GM18867 (cell line): Measurements from ENCODE around the gene BBS7.

Experiments
- ATAC-seq: cut with Tn5 transposase; IDR thresholded peaks from one replicate; pipeline ENCODE4 v1.9.1; 2021; ENCODE audit warnings: mild to moderate bottlenecking, moderate library complexity; ENCODE audit not compliant: unreplicated experiment

The BBS7 gene

DNA sequence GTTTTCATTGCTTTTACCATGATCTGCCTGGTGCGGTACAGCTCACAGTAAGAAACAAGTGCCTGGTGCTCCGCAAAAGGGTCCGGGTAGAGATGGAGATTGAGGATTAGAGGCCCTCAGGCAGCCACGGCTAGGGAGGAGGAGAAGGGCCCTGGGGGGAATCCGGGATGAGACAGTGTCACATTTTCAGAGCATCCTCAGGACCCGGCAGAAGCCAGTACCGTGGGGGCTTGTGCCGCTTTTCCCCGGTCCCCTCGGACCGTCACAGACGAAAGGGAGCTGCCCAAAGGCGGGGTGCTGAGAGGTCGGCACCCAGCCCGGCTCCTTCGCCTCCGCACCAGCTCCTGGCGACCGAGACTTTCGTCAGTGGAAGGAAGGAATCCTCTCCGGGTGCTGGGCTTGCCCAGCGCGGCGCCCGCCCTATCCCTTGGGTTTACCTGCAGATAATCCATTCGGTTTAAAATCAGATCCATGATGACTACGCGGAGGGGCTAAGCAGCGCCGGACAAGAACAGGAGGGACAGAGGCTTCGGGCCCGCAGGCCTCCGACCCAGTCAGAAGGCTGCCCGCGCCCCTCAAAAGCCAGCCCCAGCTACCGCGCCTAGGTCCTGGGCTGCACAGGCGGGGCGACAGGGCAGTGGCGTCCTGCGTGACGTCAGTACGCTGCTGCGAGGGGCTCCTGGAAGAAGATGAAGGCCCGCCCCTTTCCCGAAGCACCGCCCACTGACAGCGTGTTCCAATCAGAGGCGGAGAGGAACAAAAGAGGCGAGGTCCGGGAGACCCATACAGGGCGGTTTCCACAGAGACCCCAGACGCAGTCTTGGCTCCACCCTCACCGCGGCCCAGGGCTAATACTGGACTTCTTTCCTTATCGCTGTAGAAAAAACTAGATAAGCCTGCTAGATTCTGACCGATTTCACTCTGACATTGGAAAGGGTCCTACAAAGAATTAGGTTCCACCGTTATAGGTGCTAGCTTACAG lies at the start of gene BBS7:
BBS7 (minus strand) TSS at position 634 of the 982 bp plus-strand sequence; CDS start at position 473, 161 bp downstream.
- ATAC-seq, result peak; percentile 98

GRCh38 chr4:121913667-121914066 lies 43.4 kb upstream of the BBS7 start:
- ATAC-seq, result no peak

DNA sequence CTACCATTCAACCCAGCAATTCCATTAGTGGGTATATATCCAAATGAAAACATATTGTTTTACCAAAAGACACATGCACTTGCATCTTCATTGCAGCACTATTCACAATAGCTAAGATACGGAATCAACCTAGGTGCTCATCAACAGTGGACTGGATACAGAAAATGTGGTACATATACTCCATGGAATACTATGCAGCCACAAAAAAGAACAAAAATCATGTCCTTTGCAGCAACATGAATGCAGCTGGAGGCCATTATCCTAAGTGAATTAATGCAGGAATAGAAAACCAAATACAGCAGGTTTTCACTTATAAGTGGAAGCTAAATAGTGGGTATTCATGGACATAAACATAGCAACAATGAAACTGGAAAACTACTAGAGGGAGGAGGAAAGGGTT lies 38.1 kb upstream of the BBS7 start:
- ATAC-seq, result no peak

DNA sequence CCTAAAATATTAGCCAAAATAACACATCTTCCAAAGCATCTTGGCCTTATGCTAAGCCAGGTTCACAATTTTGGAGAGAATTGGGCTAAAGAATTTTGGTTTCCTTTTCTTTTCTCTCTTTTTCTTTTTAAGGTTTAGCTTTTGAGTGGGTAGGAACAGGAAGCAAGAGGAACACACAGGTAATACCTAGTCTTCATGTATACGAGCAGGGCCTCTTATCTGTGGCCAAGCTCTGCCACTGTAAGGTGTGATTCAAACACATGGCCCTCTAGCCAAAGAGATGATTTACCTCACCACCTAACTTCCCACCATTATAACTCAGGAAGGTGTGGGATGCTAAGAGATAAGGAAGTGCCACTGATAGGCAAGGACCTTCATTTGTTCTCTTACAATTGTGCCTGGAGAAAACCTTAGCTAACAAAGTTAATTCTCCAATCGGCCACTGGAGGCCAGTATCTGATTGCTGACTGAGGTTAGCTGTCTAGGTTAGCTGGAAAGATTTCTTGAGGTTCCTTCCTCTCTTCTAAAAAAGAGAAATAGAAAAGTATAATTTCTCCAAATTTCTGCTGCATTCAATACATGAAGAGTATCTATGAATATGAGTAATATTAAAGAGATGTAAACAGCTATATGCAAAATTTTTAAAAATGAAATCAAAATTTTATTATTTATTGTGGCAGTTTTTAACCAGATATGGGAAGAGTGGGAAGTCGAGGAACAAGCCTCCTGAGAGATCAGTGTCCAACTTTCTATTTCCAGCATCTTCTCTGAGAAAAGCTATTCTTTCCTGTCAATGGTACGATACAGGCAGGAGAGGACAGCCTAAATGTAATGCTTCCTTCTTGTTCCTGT lies 30.1 kb upstream of the BBS7 start:
- peak; percentile 92 for ATAC-seq

DNA sequence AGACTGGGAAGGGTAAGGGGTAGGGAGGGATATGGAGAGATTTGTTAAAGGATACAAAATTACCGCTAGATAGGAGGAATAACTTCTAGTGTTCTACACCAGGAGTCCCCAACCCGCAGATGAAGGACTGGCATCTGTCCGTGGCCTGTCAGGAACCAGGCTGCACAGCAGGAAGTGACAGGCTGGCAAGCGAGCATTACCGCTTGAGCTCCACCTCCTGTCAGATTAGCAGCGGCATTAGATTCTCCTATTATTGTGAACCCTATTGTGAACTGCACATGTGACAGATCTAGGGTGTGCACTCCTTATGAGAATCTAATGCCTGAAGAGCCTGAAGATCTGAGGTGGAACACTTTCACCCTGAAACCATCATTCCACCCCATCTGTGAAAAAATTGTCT lies 27.9 kb upstream of the BBS7 start:
- peak; percentile 53 for ATAC-seq

DNA sequence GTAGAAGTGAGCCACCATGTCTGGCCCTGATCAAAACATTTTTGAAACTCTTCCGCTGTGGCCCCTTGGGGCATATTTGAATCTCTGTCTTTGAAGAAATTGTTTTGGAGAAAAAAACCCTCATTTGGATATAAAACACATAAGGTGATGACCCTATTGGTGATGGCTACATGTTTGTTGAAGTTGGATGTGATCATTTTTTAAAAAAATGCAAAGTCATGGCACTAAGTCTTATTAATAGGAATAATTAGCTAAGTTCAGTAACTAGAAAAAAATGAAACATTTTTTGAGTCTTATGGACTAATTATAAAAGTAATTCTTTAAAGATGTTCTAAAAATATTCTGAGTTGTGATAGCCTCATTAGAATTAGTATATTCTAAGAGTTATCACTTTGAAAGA lies 17.9 kb upstream of the BBS7 start:
- ATAC-seq, result no peak

DNA sequence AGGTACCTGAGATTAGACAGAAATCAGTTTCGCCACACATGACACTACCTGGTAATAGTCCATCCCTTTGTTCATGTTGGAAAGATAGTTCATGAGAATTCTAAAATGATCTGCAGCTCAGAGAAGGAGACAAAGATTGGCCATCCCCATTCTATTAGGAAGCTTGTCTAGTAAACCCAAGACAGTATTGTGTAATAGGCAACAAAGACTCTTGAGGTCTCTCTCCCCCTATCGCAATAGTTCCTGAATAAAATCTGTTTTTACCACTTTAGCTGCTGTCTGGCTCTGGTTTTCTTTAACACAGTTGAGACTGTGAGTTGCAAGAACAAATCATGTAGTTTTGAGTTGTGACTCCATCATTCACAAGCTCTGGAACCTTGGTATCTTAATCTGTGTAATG lies 14.8 kb upstream of the BBS7 start:
- no peak for ATAC-seq

DNA sequence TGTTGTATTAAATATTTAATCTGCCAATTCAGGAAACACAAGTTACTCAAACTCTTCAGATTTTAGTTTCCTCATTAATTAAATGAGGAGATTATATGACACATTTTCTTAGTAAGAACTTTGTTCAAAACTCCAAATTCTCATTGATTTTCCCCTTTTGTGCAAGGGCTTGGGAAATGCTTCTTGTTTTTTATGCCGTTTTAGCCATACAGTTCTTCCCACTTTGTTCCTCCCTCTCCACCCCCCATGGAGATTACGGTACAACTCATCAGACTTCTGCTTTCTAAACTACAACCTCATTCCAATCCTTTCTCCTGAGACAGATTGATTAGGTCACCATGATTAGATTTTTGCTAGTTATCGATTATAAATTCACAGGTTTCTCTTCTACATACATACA lies 10.9 kb upstream of the BBS7 start:
- ATAC-seq, result no peak

DNA sequence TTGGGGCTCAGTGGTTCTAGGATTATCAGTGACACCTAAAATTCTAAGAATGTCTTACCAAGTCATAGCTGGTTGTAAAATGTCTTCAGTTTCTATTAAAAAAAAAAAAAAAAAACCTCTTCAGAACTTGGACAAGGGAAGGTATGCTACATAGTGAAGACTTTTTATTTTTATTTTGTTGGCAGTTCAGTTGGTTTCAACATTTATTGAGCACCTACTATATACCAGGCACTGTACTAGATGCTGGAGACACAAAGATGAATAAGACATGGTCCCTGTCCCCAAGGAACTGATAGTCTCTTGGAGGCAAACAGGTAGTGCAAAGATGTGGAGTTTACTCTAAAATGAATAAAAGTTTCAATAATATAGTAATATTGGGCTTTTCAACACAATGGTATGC lies 8.9 kb upstream of the BBS7 start:
- ATAC-seq, result no peak

- ATAC-seq, result no peak
Observed at GRCh38 chr4:121877041-121877773, 6.9 kb upstream of the BBS7 start.

DNA sequence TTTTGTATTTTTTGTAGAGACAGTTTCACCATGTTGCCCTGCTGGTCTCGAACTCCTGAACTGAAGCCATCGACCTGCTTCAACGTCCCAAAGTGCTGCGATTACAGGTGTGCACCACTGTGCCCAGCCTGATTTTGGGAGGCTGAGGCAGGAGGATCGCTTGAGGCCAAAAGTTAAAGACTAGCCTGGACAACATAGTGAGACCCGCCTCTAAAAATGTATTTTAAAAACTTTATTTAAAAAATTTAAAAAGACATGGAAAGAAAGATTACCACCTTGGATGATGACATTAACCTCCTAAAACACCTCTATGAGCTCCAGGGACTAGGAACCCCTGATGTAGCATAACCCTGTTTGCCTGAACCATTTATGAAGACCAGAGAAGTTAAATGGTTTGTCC lies 5.8 kb upstream of the BBS7 start:
- no peak for ATAC-seq

- ATAC-seq, result no peak
Observed at GRCh38 chr4:121875652-121876051, 5.4 kb upstream of the BBS7 start.

GRCh38 chr4:121873604-121874003 lies 3.3 kb upstream of the BBS7 start:
- peak; percentile 35 for ATAC-seq

DNA sequence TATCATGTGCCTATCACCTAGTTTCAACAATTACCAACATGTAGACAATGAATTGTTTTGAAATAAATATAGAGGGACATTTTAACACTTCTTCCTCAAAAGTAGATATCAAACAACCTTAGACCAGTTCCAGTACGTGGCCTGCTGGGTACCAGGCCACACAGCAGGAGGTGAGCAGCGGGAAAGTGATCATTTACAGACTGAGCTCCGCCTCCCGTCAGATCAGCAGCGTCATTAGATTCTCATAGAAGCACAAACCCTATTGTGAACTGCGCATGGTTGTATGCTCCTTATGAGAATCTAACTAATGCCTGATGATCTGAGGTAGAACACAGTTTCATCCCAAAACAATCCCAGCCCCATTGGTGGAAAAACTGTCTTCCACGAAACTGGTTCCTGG lies 6.5 kb downstream of the BBS7 start:
- no peak for ATAC-seq

DNA sequence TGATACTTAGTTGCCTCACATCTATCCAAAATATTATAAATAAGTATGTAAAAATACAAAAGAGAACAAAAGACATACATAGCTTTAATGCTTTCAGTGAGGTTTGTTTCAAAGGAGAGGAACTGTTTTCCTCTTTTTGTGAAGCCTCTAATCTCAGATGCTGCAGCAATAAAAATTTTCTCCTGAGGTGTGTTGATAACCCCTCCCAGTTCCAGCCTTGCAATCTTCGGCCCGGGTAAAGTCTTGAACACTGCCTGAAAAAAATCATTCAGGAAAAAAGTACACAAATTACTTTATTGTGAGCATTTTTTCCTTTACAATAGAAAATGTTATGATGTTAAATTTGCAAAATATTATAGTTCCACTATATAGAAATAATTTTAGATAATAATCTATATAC lies 8.8 kb downstream of the BBS7 start:
- ATAC-seq, result no peak

GRCh38 chr4:121860121-121860520 lies 10.2 kb downstream of the BBS7 start:
- no peak for ATAC-seq

GRCh38 chr4:121851354-121851753 lies 18.9 kb downstream of the BBS7 start:
- ATAC-seq, result no peak

DNA sequence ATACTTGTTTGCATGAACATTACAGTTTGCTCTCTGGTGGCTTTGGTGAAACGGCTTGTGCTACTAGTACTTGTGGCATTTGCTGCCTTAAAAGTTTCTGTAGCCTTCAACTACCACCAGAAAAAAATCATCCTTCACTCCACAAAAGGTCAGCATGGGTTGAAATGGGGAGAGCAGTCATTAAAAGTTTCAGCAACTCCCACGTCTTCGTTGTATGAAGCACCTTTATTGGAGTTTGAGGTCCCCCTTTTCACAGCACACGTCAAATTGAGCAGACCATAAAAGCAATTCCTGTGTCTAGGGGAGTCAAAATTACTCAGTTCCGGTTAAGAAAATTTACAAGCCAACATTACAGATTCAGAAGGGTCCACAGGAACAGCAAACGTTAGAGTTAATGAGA lies 23.6 kb downstream of the BBS7 start:
- ATAC-seq, result no peak

DNA sequence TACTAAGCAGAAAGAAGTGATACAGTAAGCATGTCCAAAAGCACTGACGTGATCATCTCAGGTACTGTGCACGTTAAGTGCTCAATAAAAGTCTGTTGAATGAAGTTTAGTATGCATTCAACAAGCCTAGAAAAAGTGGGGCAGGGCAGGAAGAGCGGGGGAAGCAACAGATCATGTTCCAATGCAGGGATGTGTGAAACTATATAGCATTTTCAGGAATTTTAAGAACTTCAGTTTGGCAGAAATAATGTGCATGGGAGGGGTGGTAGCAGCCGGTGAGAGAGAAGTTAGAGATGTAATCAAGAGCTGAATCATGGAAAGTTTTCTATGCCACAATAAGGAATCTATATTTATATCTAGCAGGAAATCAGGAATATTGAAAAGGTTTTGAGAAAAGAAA lies 27.4 kb downstream of the BBS7 start:
- ATAC-seq, result no peak

DNA sequence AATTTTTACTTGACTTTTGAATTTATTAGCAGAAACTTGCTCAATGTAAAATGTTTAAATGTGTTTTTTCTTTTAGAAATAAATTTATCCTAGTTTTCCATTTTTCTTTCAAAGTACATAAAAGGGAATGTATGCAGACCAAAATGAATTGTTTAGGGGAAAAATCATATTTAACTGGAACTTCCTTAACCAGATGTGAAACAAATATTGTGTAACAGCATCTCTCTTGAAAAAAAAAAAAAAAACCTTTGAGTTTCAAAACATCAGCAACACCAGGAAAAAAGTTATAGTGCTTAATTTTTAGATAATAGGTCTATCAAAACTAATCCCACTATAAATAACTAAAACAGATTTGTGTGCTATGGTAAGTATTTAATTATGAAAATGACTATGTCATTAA lies 32.1 kb downstream of the BBS7 start:
- ATAC-seq, result no peak

DNA sequence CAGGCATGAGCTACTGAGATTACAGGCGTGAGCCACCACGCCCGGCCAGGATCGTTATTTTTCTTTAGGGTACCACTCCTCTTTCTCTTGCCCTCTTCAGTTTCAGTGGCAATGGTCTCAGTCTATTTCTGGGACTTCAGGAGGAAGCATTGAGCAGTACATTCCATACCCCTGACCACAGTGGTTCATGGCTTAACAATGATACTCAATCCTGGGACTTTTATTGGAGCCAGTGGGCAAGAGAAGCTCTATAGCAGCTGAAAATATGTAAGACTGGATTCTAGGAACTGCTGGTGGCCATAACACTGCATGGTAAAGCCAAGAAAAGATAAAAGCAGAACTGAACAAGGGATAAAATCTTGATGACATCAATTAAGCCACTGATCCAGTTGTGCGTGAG lies 40.8 kb downstream of the BBS7 start:
- ATAC-seq, result no peak
